ENCODE measurements around the gene SUN3. TPM values are rescaled to one million over a fixed set of nuclear protein-coding genes. Genes with fewer than 3 reads are reported as not detected.

SUN3 gene
- total RNA-seq, 1 experiment from 2014 or later = not detected

GRCh38 chr7:47967708-47968107, 61.2 kb downstream of the SUN3 start:
- DNase-seq (no peak), ATAC-seq (no peak)
- H3K36me3 ChIP-seq (ENCODE audit: low read depth, low read length) = peaks cover 51% of the 10 kb centered on the region
- CTCF ChIA-PET = interaction anchor here (0.6 kb wide), 3 partner anchors 14 to 74 kb away, joined by 3 to 4 read pairs (median 3); no protein-coding TSS in a partner anchor
- no peak overlapping the region for H3K27ac ChIP-seq (ENCODE audit: low read length)
- H3K27me3 ChIP-seq (ENCODE audit: low read length) = no peaks in the 10 kb centered on the region
- H3K79me2 ChIP-seq (ENCODE audit: low read length) = no peaks in the 10 kb centered on the region
- no peak overlapping the region for H2AFZ ChIP-seq (ENCODE audit: low read length)
- H3K4me2 ChIP-seq (ENCODE audit: low read length) = no peak overlapping the region
- H3K9me3 ChIP-seq (ENCODE audit: low read length) = no peaks in the 10 kb centered on the region
- TF ChIP-seq CTCF (conservative IDR thresholded peaks at IDR 0.05; ENCODE audit: low read depth, low read length) = no peak
- TF ChIP-seq EZH2phosphoT487 (IDR thresholded peaks at IDR 0.05; ENCODE audit: borderline replicate concordance, low read length) = no peak
- TF ChIP-seq EZH2 (IDR thresholded peaks at IDR 0.05; ENCODE audit: low read length, unreplicated experiment) = no peak
- H3K4me1 ChIP-seq (ENCODE audit: insufficient read depth, low read length) = peaks cover 5% of the 10 kb centered on the region; the same call in 1 of the 2 replicates
- intact Hi-C loops (cut with micrococcal nuclease) = loop anchor here (1.0 kb wide), 1 partner anchor 175 kb away; no protein-coding TSS in a partner anchor
- no peaks in the 10 kb centered on the region for H4K20me1 ChIP-seq (ENCODE audit: low read length)
- no peak overlapping the region for H3K4me3 ChIP-seq (ENCODE audit: low read length)
- BruUV-seq (replicated peaks) = no TSS peak
- POLR2A ChIA-PET (ENCODE audit: unreplicated experiment) = interaction anchor here (0.6 kb wide), 1 partner anchor 11 kb away, joined by 7 read pairs; no protein-coding TSS in a partner anchor
- H3K9me2 ChIP-seq (replicated peaks; ENCODE audit: low read length) = no peaks in the 10 kb centered on the region
- H3K9ac ChIP-seq (ENCODE audit: low read length) = no peak overlapping the region
- H3F3A ChIP-seq (ENCODE audit: low read length, unreplicated experiment) = no peaks in the 10 kb centered on the region

GRCh38 chr7:47967123-47967522, 61.8 kb downstream of the SUN3 start:
- intact Hi-C loops (cut with micrococcal nuclease) = no loop called here
- Histone ChIP-seq H3F3A (ENCODE audit: low read length, unreplicated experiment) (no peaks in the 10 kb centered on the region), H3K27ac (ENCODE audit: low read length) (no peak overlapping the region), H3K4me1 (ENCODE audit: insufficient read depth, low read length) (peaks cover 5% of the 10 kb centered on the region; the same call in 1 of the 2 replicates), H3K9ac (ENCODE audit: low read length) (no peak overlapping the region), H3K9me2 (replicated peaks; ENCODE audit: low read length) (no peaks in the 10 kb centered on the region), H3K36me3 (ENCODE audit: low read depth, low read length) (peaks cover 54% of the 10 kb centered on the region), H3K4me2 (ENCODE audit: low read length) (no peak overlapping the region), H3K79me2 (ENCODE audit: low read length) (no peaks in the 10 kb centered on the region), H4K20me1 (ENCODE audit: low read length) (no peaks in the 10 kb centered on the region), H3K9me3 (ENCODE audit: low read length) (no peaks in the 10 kb centered on the region), H2AFZ (ENCODE audit: low read length) (no peak overlapping the region), H3K27me3 (ENCODE audit: low read length) (no peaks in the 10 kb centered on the region), H3K4me3 (ENCODE audit: low read length) (no peak overlapping the region)
- ChIA-PET POLR2A (ENCODE audit: unreplicated experiment) (interaction anchor here (0.6 kb wide), 1 partner anchor 11 kb away, joined by 7 read pairs; no protein-coding TSS in a partner anchor), CTCF (interaction anchor here (0.6 kb wide), 2 partner anchors 22 to 75 kb away, joined by 3 read pairs; no protein-coding TSS in a partner anchor)
- no peak for TF ChIP-seq CTCF (conservative IDR thresholded peaks at IDR 0.05; ENCODE audit: low read depth, low read length)
- no peak for TF ChIP-seq EZH2phosphoT487 (IDR thresholded peaks at IDR 0.05; ENCODE audit: borderline replicate concordance, low read length)
- no peak for TF ChIP-seq EZH2 (IDR thresholded peaks at IDR 0.05; ENCODE audit: low read length, unreplicated experiment)
- DNase-seq = no peak
- no TSS peak for BruUV-seq (replicated peaks)
- no peak for ATAC-seq

- H3K36me3 ChIP-seq (ENCODE audit: low read depth, low read length) = peaks cover 61% of the 10 kb centered on the region
- CTCF ChIA-PET = no interaction called here
- H4K20me1 ChIP-seq (ENCODE audit: low read length) = no peaks in the 10 kb centered on the region
- H3F3A ChIP-seq (ENCODE audit: low read length, unreplicated experiment) = no peaks in the 10 kb centered on the region
- H3K79me2 ChIP-seq (ENCODE audit: low read length) = no peaks in the 10 kb centered on the region
- ATAC-seq (no peak), DNase-seq (no peak)
- no peak for TF ChIP-seq EZH2 (IDR thresholded peaks at IDR 0.05; ENCODE audit: low read length, unreplicated experiment)
- TF ChIP-seq EZH2phosphoT487 (IDR thresholded peaks at IDR 0.05; ENCODE audit: borderline replicate concordance, low read length) = no peak
- no peak for TF ChIP-seq CTCF (conservative IDR thresholded peaks at IDR 0.05; ENCODE audit: low read depth, low read length)
- no peaks in the 10 kb centered on the region for H3K9me2 ChIP-seq (replicated peaks; ENCODE audit: low read length)
- H3K9ac ChIP-seq (ENCODE audit: low read length) = no peak overlapping the region
- peaks cover 5% of the 10 kb centered on the region; the same call in 1 of the 2 replicates for H3K4me1 ChIP-seq (ENCODE audit: insufficient read depth, low read length)
- BruUV-seq (replicated peaks) = no TSS peak
- no peak overlapping the region for H3K4me2 ChIP-seq (ENCODE audit: low read length)
- H3K9me3 ChIP-seq (ENCODE audit: low read length) = no peaks in the 10 kb centered on the region
- H2AFZ ChIP-seq (ENCODE audit: low read length) = no peak overlapping the region
- no peaks in the 10 kb centered on the region for H3K27me3 ChIP-seq (ENCODE audit: low read length)
- POLR2A ChIA-PET (ENCODE audit: unreplicated experiment) = no interaction called here
- intact Hi-C loops (cut with micrococcal nuclease) = no loop called here
- H3K27ac ChIP-seq (ENCODE audit: low read length) = no peak overlapping the region
- H3K4me3 ChIP-seq (ENCODE audit: low read length) = no peak overlapping the region
These were observed 63.5 kb downstream of the SUN3 start for GRCh38 chr7:47965456-47965855.
